HG02840 (cell line): ENCODE data around the gene PKIG.
"Not testable (repeated sequence)": the region's sequence is repeated elsewhere in the genome, so short reads cannot be mapped to it uniquely, and the experiment has no call there.

Experiments
- ATAC-seq: cut with Tn5 transposase; IDR thresholded peaks from one replicate; pipeline ENCODE4 v1.9.1; 2021; ENCODE audit warnings: mild to moderate bottlenecking, moderate library complexity, moderate number of reproducible peaks; ENCODE audit not compliant: unreplicated experiment, low FRiP score

Gene PKIG

GRCh38 chr20:44654210-44654609 is 71.8 kb downstream of the PKIG start:
- not testable (repeated sequence) for ATAC-seq

DNA sequence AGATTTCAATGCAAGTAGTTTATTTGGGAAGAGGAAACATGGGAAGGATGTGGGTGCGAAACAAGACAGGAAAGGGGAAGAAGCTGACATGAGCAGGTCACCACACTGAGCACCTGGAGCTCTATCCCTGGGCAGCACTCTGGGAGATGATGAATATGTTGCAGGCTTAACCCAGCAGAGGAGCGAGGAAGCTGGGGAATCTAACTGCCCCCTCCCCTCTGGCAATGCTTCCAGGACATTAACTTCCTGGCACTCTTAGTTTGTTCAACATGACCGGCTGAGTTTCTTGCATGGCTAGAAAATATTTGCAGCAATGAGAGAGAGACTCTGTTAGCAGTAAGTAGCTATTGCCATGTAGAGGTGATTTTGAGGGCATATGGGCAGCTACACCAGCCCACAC is 74.1 kb downstream of the PKIG start:
- no peak for ATAC-seq

GRCh38 chr20:44657875-44658274 is 75.5 kb downstream of the PKIG start:
- ATAC-seq = no peak

DNA sequence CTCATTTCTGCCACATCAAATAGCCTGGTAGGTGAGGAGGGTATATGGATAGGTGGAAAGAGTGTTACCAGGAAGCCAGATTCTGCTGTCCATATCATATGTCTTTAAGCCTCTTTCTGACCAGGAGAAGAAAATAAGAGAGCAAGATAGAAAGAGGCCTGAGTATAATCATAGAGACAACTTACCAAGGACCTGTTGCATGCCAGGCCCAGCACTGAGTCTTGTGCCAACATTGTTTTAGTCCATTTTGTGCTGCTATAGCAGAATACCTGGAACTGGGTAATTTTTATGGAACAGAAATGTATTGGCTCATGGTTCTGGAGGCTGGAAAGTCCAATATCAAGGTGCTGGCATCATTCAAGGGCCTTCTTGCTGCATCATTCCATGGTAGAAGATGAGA is 76.4 kb downstream of the PKIG start:
- ATAC-seq = no peak

DNA sequence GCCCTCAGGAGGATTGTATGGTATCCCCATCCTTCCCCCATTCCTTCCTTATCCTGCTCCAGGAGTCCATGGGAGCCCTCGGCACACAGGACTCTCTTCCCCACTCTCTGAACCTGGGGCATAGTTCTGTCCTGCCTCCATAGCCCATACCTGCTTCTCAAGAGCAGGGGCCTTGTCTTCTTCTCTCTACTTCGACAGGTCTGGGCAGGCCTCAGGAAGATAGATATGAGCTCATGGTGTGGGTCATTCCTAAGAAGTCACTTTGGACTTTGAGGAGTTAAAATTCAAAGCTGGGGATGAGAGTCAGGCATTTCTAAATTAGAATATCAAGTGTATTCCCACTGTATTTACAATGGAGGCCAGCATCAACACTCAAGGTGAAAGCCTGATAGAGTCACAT is 77.6 kb downstream of the PKIG start:
- no peak for ATAC-seq

DNA sequence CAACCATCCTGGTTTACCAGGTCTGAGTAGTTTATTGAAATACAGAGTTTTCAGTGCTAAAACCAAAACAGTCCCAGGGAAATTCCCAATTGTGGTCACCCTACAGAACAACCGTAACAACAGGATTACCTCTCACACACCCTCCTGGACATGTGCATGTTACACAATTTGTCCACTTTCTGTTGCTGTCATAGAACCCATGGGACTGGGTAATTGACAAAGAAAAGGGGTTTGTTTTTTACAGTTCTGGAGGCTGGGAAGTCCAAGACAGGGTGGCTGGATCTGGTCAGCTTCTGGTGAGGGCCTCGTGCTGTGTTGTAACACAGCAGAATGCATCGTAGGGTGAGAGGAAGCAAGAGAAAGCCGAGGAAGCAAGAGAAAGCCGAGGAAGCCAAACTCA is 78.2 kb downstream of the PKIG start:
- ATAC-seq = no peak

DNA sequence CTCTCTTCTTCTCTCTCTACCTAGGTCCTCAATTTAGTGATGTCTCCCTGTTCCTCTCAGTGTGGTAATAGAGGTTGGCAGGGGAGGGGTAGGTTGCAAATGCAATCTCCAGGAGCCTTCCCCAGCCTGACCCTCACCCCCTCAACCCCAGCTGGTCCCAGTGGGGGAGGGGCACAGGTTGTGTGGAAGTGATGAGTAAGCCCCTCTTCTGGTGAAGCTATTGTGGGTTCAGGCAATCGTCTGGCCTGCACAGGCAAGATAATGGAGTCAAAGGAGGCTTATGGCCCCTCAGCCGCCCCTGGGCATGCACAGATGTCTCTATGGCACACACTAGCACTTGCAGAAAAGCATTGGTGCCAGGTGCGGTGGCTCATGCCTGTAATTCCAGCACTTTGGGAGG is 79.9 kb downstream of the PKIG start:
- no peak for ATAC-seq

DNA sequence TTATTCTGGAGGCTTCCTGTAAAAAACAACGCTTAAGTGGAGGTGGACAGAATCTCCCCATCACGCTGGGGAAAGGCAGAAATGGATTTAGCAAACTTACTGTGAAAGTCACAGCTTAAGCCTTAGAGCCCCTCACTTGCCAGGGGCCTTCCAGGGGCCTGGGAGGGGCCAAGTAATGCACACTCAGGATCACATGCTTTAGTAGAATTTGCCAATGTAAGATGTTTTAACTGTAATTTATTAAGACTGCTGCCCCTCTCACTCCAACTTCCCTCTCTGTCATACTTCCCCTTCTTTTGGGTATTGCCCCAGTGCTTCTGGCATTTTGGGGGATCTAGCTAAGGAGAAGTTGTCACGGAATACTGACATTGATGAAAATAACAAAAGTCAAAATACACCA is 81.8 kb downstream of the PKIG start:
- ATAC-seq = no peak

- ATAC-seq = no peak
Observed at GRCh38 chr20:44666066-44666465, 83.7 kb downstream of the PKIG start.
